Measurements from ENCODE around the gene SNRNP48. TPM values are rescaled to one million over a fixed set of nuclear protein-coding genes. Genes with fewer than 3 reads are reported as not detected.
A peak's percentile ranks its signal among the peaks of the same experiment; 100 is the strongest.

Gene SNRNP48
- total and polyA plus RNA-seq, 4 experiments from 2014 or later: 5.4 to 24.4 (median 17.5) TPM

DNA sequence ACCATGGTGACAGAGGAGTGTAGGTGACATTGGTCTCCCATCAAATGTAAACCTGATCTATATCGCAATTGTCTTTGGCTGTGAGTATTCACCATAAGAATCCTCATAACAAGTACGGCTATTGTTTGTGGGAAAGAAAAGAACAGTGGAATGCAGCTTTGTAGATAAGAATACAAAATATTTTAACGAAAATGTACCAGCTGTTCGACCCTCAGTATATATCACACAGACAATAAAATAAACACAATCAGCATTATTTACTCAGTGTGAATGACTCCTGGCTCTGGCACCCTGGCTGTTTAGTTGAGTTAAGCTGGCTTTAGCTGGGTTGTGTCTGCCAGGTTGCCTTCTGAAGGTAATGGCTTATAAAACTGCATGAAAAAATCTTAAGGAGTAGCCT is 43.4 kb downstream of the SNRNP48 start:
- intact Hi-C loops (cut with micrococcal nuclease): no loop called here
- Mint-ChIP-seq H3K27me3 (peaks cover 5 to 9% of the 10 kb centered on the region in 2 donors), H3K4me1 (no peaks in the 10 kb centered on the region), H3K4me3 (no peak overlapping the region), H3K27ac (no peak overlapping the region), H3K36me3 (no peaks in the 10 kb centered on the region), H3K9me3 (no peaks in the 10 kb centered on the region)
- Histone ChIP-seq H3K36me3 (ENCODE audit: insufficient read depth, low read length) (no peaks in the 10 kb centered on the region), H3K4me3 (ENCODE audit: low read length in 2 of 2) (no peak overlapping the region), H3K9me3 (ENCODE audit: control insufficient read depth in 1 of 2, low read length in 2 of 2) (no peaks in the 10 kb centered on the region), H3K27ac (ENCODE audit: low read depth, low read length) (no peak overlapping the region), H3K27me3 (ENCODE audit: insufficient read depth, low read length) (no peaks in the 10 kb centered on the region), H3K4me1 (ENCODE audit: insufficient read depth, low read length) (no peaks in the 10 kb centered on the region)
- DNase-seq: no peak
- ChIA-PET CTCF (ENCODE audit: partially characterized antibody) (no interaction called here), POLR2A (ENCODE audit: partially characterized antibody) (no interaction called here)

DNA sequence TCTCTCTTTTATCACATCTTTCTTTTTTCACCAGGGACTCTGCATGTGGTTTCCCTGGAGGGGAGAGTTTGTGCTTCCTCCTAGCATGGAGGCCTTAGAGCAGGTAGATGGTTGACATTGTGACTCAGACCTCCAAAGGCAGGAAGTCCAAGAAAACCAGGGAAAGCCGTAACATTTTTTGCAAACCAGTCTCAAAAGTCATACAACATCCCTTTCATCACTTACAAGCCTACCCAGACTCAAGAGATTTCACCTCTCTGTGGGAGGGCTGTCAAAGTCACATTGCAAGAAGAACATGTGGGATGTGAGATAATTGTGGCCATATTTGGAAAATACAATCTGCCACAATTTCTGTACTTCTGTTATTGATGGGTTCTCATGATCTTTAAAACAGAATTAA is 46.2 kb downstream of the SNRNP48 start:
- no peaks in the 10 kb centered on the region for H3K36me3 ChIP-seq (ENCODE audit: insufficient read depth, low read length)
- no peak for DNase-seq
- CTCF ChIA-PET (ENCODE audit: partially characterized antibody): no interaction called here
- intact Hi-C loops (cut with micrococcal nuclease): no loop called here
- H3K36me3 Mint-ChIP-seq: no peaks in the 10 kb centered on the region
- H3K4me1 Mint-ChIP-seq: no peaks in the 10 kb centered on the region
- no peaks in the 10 kb centered on the region for H3K9me3 ChIP-seq (ENCODE audit: control insufficient read depth in 1 of 2, low read length in 2 of 2)
- H3K27ac ChIP-seq (ENCODE audit: low read depth, low read length): no peak overlapping the region
- peaks cover 2 to 4% of the 10 kb centered on the region in 2 donors for H3K27me3 Mint-ChIP-seq
- no peak overlapping the region for H3K27ac Mint-ChIP-seq
- no peaks in the 10 kb centered on the region for H3K27me3 ChIP-seq (ENCODE audit: insufficient read depth, low read length)
- H3K4me3 ChIP-seq (ENCODE audit: low read length in 2 of 2): no peak overlapping the region
- no peaks in the 10 kb centered on the region for H3K4me1 ChIP-seq (ENCODE audit: insufficient read depth, low read length)
- POLR2A ChIA-PET (ENCODE audit: partially characterized antibody): no interaction called here
- H3K4me3 Mint-ChIP-seq: no peak overlapping the region
- H3K9me3 Mint-ChIP-seq: no peaks in the 10 kb centered on the region

DNA sequence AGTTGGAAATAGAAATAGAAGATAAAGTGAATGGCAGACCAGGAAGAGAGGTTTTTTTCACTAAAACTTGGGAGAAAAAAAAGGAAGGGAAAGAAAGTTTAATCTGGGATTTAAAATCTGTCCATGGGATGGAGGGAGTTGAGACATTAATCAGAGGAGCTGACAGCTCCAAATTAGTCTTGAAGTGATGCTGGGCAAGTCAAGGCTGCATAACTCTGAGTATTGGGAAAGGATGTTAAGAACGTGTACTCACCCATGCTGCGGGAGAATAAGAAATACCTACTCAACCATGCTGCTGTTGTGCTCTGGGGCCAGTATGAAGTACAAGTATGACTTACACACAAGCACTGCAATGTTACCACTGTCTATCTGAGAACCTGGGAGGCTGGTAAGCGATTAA is 47.5 kb downstream of the SNRNP48 start:
- Histone ChIP-seq H3K9me3 (ENCODE audit: control insufficient read depth in 1 of 2, low read length in 2 of 2) (no peaks in the 10 kb centered on the region), H3K4me3 (ENCODE audit: low read length in 2 of 2) (no peak overlapping the region), H3K27me3 (ENCODE audit: insufficient read depth, low read length) (no peaks in the 10 kb centered on the region), H3K27ac (ENCODE audit: low read depth, low read length) (no peak overlapping the region), H3K36me3 (ENCODE audit: insufficient read depth, low read length) (no peaks in the 10 kb centered on the region), H3K4me1 (ENCODE audit: insufficient read depth, low read length) (no peaks in the 10 kb centered on the region)
- Mint-ChIP-seq H3K9me3 (no peaks in the 10 kb centered on the region), H3K36me3 (no peaks in the 10 kb centered on the region), H3K4me3 (no peak overlapping the region), H3K27me3 (peaks cover 2 to 4% of the 10 kb centered on the region in 2 donors), H3K27ac (no peak overlapping the region), H3K4me1 (no peaks in the 10 kb centered on the region)
- CTCF ChIA-PET (ENCODE audit: partially characterized antibody): no interaction called here
- intact Hi-C loops (cut with micrococcal nuclease): no loop called here
- DNase-seq: no peak
- POLR2A ChIA-PET (ENCODE audit: partially characterized antibody): no interaction called here

DNA sequence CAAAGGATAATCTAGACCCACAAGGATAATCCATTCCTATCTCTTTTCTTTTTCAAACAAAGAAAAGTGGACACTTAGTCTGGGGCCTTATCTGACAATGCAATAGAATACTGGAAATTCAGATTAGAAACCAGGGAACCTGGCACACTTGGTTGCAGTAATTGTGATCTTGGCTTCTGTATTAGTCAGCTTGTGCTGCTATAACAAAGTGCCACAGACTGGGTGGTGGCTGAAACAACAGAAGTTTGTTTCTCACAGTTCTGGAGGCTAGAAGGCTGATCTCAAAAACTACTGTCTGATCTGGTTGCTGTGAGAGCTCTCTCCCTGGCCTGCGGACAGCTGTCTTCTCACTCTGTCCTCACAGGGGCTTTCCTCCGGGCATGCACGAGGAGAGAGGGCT is 49.4 kb downstream of the SNRNP48 start:
- no peaks in the 10 kb centered on the region for H3K9me3 ChIP-seq (ENCODE audit: control insufficient read depth in 1 of 2, low read length in 2 of 2)
- no peaks in the 10 kb centered on the region for H3K36me3 ChIP-seq (ENCODE audit: insufficient read depth, low read length)
- H3K4me1 Mint-ChIP-seq: no peaks in the 10 kb centered on the region
- H3K4me1 ChIP-seq (ENCODE audit: insufficient read depth, low read length): no peaks in the 10 kb centered on the region
- ChIA-PET CTCF (ENCODE audit: partially characterized antibody) (no interaction called here), POLR2A (ENCODE audit: partially characterized antibody) (no interaction called here)
- no peaks in the 10 kb centered on the region for H3K36me3 Mint-ChIP-seq
- DNase-seq: no peak
- no peak overlapping the region for H3K27ac Mint-ChIP-seq
- intact Hi-C loops (cut with micrococcal nuclease): no loop called here
- no peak overlapping the region for H3K4me3 ChIP-seq (ENCODE audit: low read length in 2 of 2)
- H3K27me3 ChIP-seq (ENCODE audit: insufficient read depth, low read length): no peaks in the 10 kb centered on the region
- H3K27me3 Mint-ChIP-seq: peaks cover 2 to 4% of the 10 kb centered on the region in 2 donors
- H3K9me3 Mint-ChIP-seq: no peaks in the 10 kb centered on the region
- no peak overlapping the region for H3K27ac ChIP-seq (ENCODE audit: low read depth, low read length)
- no peak overlapping the region for H3K4me3 Mint-ChIP-seq

DNA sequence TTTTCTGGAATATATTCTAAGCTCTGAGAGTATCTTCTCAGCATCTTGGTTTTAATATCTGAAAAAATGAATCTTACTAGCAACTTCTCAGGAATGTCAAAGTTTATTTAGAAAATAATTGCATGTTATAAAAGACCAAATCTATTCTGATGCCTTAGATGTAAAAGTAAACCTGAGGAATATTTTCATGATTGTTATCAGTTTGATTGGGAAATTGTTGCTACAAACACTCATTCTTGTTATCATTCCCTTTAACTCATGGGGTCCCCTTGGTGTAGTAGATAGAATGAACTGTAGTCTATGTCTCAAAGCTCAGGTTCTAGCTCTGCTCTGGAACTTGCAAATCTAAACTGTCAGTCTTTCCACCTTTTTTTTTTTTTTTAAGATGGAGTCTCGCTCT is 50.0 kb downstream of the SNRNP48 start:
- Histone ChIP-seq H3K9me3 (ENCODE audit: control insufficient read depth in 1 of 2, low read length in 2 of 2) (no peaks in the 10 kb centered on the region), H3K4me3 (ENCODE audit: low read length in 2 of 2) (no peak overlapping the region), H3K27me3 (ENCODE audit: insufficient read depth, low read length) (no peaks in the 10 kb centered on the region), H3K4me1 (ENCODE audit: insufficient read depth, low read length) (no peaks in the 10 kb centered on the region), H3K27ac (ENCODE audit: low read depth, low read length) (no peak overlapping the region), H3K36me3 (ENCODE audit: insufficient read depth, low read length) (no peaks in the 10 kb centered on the region)
- H3K4me1 Mint-ChIP-seq: no peaks in the 10 kb centered on the region
- no peaks in the 10 kb centered on the region for H3K36me3 Mint-ChIP-seq
- DNase-seq: no peak
- POLR2A ChIA-PET (ENCODE audit: partially characterized antibody): no interaction called here
- H3K27me3 Mint-ChIP-seq: peaks cover 2 to 4% of the 10 kb centered on the region in 2 donors
- no peaks in the 10 kb centered on the region for H3K9me3 Mint-ChIP-seq
- no peak overlapping the region for H3K4me3 Mint-ChIP-seq
- CTCF ChIA-PET (ENCODE audit: partially characterized antibody): no interaction called here
- no peak overlapping the region for H3K27ac Mint-ChIP-seq
- intact Hi-C loops (cut with micrococcal nuclease): no loop called here

DNA sequence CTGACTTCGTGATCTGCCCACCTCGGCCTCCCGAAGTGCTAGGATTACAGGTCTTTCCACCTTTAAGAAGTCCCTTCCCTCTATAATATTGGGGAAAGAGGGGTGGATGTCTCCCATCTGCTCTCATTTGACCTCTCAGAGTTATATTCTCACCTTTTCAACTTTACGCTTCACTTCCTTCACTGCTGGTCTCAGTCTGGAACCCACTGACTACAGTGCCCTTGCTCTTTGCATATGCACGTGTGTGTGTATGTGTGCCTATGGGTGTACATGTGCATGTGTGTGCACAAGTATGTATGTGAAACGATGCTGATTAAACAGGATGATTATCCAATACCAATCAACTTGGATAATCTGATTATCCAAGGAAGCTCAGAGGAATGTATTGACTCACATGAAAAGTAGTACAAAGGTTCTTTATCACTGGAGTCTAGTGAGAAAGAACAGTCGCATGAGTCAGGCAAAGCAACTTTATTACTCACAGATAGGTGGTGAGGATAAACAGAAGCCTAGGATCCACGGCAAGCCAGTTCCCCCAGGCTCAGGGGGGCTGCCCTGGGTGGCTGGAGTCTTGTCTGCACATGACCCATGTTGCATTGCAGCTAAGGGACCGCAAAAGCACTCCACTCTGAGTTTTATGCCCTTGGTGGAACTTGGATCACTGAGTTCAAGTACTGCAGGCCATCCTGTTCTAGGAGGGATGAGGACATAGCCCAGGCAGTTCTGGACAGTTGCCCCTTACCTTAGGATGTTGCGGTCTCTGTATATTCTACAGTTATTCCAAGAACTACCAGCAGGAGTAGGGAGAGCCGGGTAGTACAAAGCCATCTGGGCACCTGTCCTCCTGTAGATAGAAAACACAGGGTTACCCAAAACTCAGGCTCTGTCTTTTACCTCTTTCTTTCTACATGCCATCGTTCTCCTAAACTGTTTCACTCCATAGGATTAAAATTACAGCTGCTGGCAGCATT is 50.9 kb downstream of the SNRNP48 start:
- Histone ChIP-seq H3K9me3 (ENCODE audit: control insufficient read depth in 1 of 2, low read length in 2 of 2) (no peaks in the 10 kb centered on the region), H3K36me3 (ENCODE audit: insufficient read depth, low read length) (no peaks in the 10 kb centered on the region), H3K4me1 (ENCODE audit: insufficient read depth, low read length) (no peaks in the 10 kb centered on the region), H3K27me3 (ENCODE audit: insufficient read depth, low read length) (no peaks in the 10 kb centered on the region), H3K4me3 (ENCODE audit: low read length in 2 of 2) (no peak overlapping the region), H3K27ac (ENCODE audit: low read depth, low read length) (no peak overlapping the region)
- Mint-ChIP-seq H3K9me3 (no peaks in the 10 kb centered on the region), H3K4me1 (no peaks in the 10 kb centered on the region), H3K27me3 (peaks cover 2 to 4% of the 10 kb centered on the region in 2 donors), H3K27ac (peak overlapping the region in 1 of 7 donors; percentile 44), H3K36me3 (no peaks in the 10 kb centered on the region), H3K4me3 (no peak overlapping the region)
- ChIA-PET POLR2A (ENCODE audit: partially characterized antibody) (no interaction called here), CTCF (ENCODE audit: partially characterized antibody) (interaction anchor here (0.6 kb wide), 1 partner anchor 11 kb away, joined by 3 read pairs; no protein-coding TSS in a partner anchor)
- DNase-seq: no peak
- intact Hi-C loops (cut with micrococcal nuclease): no loop called here

DNA sequence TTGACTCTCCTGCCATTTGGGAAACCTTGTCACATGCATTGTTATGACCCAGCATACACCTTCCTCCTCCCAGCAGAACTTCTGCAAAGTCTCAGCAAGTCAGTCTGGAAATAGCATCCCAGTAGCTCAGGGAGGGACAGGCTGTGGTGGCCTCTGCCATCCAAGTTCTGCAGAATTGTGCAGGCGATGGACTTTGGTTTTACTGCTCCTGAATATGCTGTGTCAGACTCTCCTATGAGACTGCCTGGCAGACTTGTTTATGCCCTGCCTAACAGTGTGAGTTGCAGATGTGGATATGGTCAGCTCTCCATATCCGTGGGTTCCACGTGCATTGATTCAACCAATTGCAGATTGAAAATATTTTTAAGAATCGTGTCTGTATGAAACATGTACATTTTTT is 52.8 kb downstream of the SNRNP48 start:
- Histone ChIP-seq H3K27ac (ENCODE audit: low read depth, low read length) (no peak overlapping the region), H3K36me3 (ENCODE audit: insufficient read depth, low read length) (no peaks in the 10 kb centered on the region), H3K4me3 (ENCODE audit: low read length in 2 of 2) (no peak overlapping the region), H3K4me1 (ENCODE audit: insufficient read depth, low read length) (no peaks in the 10 kb centered on the region), H3K9me3 (ENCODE audit: control insufficient read depth in 1 of 2, low read length in 2 of 2) (no peaks in the 10 kb centered on the region), H3K27me3 (ENCODE audit: insufficient read depth, low read length) (no peaks in the 10 kb centered on the region)
- ChIA-PET POLR2A (ENCODE audit: partially characterized antibody) (no interaction called here), CTCF (ENCODE audit: partially characterized antibody) (no interaction called here)
- peaks cover 0 to 3% (median under 1%) of the 10 kb centered on the region in 4 donors for H3K4me1 Mint-ChIP-seq
- no peak overlapping the region for H3K4me3 Mint-ChIP-seq
- H3K9me3 Mint-ChIP-seq: no peaks in the 10 kb centered on the region
- DNase-seq: no peak
- intact Hi-C loops (cut with micrococcal nuclease): no loop called here
- no peaks in the 10 kb centered on the region for H3K27me3 Mint-ChIP-seq
- H3K27ac Mint-ChIP-seq: no peak overlapping the region
- no peaks in the 10 kb centered on the region for H3K36me3 Mint-ChIP-seq
